ENCODE data around the gene IL1R1.
"Not testable (repeated sequence)": the region's sequence is repeated elsewhere in the genome, so short reads cannot be mapped to it uniquely, and the experiment has no call there.

IL1R1 gene, protein sequence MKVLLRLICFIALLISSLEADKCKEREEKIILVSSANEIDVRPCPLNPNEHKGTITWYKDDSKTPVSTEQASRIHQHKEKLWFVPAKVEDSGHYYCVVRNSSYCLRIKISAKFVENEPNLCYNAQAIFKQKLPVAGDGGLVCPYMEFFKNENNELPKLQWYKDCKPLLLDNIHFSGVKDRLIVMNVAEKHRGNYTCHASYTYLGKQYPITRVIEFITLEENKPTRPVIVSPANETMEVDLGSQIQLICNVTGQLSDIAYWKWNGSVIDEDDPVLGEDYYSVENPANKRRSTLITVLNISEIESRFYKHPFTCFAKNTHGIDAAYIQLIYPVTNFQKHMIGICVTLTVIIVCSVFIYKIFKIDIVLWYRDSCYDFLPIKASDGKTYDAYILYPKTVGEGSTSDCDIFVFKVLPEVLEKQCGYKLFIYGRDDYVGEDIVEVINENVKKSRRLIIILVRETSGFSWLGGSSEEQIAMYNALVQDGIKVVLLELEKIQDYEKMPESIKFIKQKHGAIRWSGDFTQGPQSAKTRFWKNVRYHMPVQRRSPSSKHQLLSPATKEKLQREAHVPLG

DNA sequence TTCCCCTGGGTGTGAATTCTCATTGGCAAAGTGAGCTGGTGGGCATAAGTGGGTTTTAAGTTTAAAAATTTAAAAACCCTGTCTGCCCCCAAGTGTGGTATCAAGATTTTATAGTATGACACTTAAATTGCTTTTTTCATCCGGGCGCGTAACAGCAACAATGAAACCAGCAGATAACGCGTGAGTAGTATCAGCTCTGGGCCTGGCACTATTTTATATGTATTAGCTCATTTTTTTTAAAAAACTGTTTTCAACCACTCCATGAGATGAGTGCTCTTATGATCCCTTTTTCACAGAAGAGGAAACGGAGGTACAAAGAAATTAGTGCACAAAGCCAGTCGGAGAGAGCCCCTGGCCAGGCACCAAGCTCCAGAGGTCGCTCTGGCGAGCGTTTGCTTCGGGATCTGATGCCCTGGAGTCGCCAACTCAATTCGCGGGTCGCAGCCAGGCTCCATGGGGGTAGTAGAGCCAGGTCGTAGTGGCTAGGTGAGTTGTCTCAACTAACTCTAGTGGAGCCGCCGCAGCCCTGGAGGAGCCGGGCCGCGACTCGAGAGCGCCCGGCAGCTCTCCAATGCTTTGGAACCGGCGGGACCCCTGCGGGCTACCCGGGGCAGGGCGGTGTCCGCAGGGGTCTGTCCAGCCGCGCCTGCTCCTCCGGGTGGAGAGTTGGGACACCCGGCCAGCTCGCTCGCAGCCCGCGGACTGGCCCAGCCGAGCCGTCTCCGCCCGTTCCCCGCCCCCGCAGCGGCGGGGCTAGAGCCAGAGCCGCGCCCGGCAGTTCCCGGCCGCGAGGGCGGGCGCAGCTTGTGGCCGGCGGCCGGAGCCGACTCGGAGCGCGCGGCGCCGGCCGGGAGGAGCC, at the start of gene IL1R1:
IL1R1 (plus strand) TSS at position 777 of the 859 bp plus-strand sequence. CDS start 14,979 bp downstream, outside the sequence.
- DNase-seq (ENCODE audit: low read depth in 2 of 2): no peak

DNA sequence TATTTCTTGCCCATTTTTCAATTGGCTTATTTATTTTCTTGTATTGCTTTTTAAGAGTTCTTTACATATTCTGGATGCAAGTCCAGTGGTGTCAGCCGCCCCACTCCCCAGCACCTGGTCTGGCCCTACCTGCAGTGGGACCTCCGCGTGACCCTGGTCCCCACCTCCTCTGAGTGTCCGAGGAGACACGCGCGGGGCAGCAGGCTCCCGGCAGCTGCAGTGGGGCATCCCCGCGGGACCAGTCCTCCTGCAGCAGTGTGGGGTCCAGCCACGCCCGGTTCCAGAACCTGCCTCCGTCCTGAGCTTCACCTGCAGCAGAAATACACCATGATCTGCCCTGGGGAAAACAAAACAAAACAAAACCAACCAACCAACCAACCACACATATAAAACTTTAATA, 48.9 kb upstream of the IL1R1 start:
- no peak for DNase-seq (ENCODE audit: low read depth in 2 of 2)

DNA sequence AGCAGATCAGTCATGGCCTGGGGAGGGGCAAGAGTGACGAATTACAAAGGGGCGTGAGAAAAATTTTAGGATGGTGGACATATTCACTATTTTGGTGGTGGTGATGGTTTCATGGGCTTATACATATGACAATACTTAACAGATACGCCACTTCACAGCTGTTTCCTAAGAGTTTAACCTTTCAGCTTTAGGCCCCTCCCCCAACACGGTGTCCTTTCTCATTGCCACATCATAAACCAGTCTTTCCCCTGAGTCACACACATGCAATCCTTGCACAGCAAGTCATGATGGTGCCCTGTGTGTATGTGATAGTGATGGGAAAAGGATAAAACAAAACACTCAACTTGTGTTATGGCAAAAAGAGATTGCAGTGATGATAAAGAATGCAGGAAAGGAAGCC, 47.6 kb upstream of the IL1R1 start:
- DNase-seq (ENCODE audit: low read depth in 2 of 2): no peak

DNA sequence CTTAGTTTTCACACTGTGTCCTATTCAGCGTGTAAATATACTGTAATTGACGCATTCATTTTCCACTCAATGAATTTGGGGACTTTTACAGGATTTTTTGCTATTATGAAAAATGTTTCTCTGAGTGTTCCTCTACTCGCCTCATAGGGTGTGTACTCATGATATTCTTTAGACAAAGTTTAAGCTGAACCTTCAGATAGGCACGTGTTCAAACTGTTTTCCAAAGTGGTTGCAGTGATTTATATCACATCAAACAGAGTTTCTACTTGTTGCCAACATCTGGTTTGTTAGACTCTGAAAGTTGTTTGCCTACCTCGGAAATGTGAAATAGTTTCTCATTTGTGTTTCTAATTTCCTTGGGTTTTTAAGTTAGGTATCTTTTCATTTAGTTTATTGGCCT, 46.4 kb upstream of the IL1R1 start:
- no peak for DNase-seq (ENCODE audit: low read depth in 2 of 2)

DNA sequence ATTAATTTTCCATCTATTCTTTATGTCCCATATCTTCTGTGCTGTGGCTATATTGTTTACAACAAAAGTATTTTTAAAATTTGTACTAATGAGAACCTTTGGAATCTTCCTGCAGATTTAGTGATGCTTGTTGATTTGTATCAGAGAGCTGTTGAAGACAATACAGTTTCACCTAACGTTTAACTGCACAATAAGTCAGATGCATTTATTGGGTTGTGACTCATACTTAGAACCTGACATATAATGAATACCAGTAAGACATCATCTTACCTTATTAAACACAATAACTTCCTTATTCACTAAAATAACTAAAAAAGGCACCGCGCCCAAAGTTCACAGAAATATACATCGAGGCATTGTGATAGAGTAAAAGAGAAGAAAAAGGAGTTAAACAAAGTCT, 43.8 kb upstream of the IL1R1 start:
- DNase-seq (ENCODE audit: low read depth in 2 of 2): no peak

DNA sequence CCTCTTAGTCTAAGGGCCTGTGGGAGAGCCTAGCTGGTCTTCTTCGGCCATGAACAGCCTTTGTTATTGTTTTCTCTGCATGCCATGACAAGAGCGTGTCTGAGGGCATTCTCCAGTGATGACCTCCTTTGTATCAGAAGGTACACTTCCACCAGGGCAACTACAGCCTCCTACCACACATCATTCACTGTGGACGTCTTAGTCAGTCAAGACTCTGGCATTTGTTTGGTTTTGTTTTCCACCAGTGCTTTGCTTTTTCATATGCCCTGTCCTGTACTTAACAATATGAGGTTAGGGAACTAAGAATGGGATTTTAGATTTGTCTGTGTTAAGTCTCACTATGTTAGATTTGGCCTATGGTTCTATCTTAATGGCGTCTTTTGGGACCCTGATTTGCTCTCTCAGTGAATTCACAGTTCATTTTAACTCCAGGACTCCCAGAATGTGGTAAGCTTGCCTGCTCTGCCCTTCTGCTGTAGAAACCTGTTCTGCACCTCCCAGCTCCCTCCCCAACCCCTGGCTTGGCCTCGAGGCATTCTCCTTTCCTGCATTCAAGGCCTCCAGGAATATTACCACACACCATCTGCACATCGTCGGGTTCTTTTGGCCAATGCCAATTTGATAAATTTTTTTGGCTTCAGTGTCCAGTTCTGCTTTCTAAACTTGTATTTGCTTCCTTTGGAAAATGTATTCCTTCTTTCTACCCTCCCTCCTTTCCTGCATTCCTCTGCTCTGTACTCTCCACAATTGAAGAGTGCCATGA, 42.8 kb upstream of the IL1R1 start:
- no peak for DNase-seq (ENCODE audit: low read depth in 2 of 2)

DNA sequence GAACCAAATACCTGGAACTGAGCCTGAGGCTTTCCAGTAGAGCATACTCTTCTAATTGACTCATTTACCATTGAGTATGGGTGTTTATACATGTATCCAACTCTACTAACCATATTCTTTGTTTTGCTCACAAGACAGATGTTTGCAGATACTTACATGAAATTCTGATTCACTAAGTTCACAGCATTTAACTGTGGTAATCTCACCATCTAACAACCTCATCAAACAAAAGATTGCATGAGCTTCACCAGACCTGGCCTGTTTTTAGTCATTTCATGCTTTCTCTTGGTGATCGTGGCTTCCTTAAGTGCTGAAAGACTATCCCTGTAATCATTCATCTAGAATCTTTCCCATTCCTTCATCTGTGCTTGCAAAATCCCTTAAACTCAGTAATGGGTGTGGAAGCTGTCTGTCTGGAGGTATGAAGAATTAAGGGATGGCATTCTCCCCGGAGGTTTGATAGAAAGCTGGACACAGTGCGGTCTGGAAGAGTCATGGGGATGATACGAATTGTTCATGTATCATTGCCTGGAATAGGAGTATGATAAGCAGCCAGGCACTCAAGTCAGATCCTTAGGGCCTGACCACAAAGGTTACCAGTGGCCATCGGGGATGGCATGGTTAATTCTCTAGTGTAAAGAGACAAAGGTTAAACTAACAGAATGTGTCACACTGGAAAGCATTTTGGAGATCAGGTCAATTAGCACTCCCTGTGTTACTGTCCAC, 42.0 kb upstream of the IL1R1 start:
- no peak for DNase-seq (ENCODE audit: low read depth in 2 of 2)

DNA sequence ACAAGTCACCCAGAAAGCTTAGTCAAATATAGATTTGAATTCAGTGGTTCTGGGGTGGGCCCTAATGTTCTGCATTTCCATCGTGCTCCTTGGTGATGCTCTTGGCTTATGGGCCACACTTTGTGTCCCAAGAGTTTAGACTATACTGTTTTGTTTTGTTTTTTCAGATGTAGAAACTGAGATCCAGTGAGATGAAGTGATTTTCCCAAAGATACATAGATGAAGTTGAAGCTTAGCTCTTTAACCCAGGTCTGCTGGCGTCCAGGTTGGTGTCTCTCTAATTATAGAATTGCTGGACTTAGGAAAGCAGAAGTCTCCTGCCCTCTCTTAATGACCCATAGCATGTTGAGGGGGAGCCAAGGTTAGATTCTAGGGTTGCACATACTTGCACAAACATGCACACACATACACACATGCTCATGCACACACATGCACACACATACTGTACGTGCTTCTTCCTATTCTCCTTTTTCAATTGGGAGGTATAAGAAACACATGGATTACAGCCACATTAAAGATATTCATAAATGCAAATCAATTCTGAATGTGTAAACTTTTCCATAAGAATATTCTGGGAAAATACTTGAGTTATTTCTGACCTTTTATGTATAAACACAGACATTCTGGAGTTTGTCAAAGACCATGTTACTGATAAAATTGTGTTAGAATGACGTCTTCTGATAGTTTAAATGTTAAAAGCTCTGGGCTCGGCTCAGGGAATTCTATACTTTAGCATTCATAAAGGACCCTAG, 41.3 kb upstream of the IL1R1 start:
- no peak for DNase-seq (ENCODE audit: low read depth in 2 of 2)

DNA sequence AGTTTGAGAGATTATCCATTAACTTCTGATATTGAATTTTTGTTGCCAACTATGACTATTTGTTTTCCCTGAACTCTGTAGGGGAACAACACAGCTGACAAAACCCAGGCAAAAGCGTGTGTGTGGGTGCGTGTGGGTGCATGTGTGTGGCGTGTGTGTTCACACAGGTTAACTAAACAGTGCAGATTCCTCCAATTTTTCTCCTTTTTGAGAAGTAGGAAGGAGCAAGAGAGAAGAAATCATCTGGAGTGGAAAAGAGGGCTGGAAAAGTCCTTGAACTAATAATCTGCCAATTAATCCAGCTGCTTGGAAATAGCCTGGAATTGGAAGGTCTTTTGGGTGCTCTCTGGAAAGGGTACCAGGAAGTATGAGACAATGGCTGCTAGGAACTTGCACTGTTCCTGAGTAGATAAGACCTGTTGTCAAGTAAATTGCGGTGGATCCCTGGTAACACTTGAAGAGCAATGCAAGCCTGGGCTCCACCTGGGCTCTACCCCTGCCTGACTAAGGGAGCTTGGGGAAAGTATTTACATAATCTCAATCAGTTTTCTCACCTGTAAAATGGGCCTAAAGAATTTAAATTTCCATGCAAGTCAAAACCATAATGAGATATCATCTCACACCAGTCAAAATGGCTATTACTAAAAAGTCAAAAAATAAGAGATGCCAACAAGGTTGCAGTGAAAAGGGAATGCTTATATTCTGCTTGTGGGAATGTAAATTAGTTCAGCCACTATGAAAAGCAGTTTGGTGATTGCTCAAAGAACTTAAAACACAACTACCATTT, 40.5 kb upstream of the IL1R1 start:
- no peak for DNase-seq (ENCODE audit: low read depth in 2 of 2)

DNA sequence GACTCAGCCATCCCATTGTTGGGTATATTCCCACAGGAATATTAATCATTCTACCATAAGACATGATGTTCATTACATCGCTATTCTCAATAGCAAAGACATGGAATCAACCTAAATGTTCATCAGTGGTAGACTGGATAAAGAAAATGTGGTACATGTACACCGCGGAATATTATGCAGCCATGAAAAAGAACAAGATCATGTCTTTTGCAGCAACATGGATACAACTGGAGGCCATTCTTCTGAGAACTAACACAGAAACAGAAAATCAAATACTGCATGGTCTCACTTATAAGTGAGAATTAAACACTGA, 40.0 kb upstream of the IL1R1 start:
- not testable (repeated sequence) for DNase-seq (ENCODE audit: low read depth in 2 of 2)

DNA sequence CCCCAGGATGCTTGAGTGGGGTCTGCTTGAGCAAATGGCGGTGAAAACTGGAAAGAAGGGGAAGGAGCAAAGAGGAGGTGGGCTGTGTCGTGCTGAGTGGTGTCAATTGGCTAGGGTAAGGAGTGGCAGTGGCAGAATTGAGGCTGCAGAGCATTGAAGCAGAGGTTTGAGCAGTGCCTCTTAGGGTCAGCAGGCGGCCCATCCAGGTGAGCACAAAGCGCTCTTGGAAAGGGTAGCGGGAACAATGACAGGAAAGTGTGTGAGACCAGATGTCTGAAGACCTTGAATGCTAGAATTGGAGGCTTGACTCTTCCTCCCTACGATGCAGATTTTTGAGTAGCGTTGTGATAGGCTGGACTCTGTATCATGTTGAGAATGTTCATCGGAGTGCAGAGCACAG, 39.3 kb upstream of the IL1R1 start:
- DNase-seq (ENCODE audit: low read depth in 2 of 2): no peak

DNA sequence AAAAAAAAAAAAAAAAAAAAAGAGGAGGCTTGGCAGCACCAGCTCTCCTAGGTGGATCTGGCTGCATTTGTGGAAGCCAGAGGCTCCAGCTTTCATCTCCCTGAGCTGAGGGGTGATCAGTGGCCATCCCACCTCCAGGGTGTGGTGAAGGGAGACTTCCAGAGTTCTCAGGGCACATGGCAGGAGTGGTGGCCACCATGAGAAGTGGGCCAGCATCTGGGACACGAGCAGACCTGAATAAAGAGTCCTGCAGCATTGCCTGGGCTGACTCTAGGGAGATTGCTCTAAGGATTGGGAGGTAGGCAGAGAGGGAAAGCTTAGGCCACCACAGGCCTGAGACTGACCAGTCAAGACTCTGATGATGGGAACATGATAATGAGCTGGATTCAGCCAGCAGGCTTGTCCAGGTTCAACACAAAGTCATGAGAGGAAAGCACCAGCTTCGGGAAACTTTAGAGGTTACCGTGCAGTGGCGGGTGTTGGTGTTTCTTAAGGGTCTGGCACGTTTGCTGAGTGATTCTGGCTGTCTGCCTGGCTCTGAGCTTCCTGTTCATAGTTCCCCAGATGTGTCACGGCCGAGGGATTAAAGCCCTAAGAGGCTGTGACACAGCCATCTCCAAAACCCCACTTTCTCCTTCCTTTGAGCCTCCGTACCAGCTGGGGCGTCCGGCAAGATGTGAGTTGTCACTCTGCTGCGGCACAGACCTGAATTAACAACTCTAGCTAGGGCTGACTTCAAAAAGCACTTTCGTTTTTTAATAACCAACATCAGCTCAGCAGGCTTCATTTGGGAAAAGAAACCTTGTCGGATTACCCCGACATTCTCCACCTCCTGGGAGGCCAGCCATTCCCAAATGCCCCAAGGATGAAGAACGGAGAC, 38.3 kb upstream of the IL1R1 start:
- peak; percentile 1 to 5 for DNase-seq (ENCODE audit: low read depth in 2 of 2)

DNA sequence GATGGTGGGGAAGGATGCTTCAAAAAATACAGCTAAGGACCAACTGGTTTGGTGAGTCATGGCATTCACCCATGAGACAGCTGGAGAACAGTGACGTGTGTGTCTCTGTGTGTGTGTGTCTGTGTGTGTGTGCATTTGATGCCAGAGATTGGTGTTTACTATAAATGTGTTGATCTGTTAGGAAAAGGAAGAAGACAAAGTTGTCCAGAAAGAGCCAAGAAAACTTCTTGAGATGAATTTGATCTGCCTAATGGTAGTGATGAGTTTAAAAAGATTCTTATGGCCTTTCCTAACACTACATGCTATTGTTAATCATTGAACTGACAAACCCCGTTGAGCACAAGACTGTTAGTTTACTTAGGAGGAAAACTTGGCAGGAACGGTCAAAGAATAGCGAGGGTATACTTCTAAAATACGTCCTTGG, 36.4 kb upstream of the IL1R1 start:
- DNase-seq (ENCODE audit: low read depth in 2 of 2): no peak

DNA sequence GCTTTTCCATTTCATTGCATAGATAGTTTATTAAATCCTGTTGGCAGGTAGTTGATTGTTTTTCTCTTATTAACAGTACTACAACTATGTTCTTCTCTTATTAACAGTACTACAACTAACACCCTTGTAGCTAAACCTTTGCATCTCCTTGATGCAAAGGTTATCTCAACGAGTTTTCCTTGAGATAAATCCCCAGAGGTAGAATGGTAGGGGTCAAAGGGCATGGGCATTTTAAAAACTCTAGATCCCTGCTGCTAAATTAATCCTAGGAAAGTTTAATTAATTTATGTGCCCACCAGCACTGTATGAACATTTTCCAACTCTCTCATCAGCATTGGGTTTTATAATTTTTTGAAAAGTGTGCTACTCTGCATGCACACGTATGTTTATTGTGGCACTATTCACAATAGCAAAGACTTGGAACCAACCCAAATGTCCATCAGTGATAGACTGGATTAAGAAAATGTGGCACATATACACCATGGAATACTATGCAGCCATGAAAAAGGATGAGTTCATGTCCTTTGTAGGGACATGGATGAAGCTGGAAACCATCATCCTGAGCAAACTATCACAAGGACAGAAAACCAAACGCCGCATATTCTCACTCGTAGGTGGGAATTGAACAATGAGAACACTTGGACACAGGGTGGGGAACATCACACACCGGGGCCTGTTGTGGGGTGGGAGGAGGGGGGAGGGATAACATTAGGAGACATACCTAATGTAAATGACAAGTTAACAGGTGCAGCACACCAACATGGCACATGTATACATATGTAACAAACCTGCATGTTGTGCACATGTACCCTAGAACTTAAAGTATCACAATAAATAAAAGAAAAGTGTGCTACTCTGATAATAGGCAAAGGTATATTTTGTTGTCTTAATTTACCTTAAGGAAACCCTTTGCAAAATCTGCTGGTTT, 35.5 kb upstream of the IL1R1 start:
- not testable (repeated sequence) for DNase-seq (ENCODE audit: low read depth in 2 of 2)

DNA sequence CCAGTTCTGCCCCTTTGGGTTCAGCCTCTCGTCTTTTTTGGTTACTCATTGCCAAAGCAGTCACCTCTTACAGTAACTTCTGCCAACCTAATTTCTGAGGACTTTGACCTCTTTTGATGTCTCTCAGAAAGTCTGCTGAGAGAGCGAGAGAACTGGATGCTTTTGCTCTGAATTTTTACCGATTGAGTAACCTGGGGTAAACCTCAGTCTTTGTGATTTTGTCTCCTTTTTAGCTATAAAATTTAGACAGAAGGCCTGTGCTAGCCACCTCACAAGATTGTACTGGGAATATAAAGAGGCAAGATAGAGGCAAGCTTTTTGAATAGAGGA, 34.8 kb upstream of the IL1R1 start:
- DNase-seq (ENCODE audit: low read depth in 2 of 2): no peak

DNA sequence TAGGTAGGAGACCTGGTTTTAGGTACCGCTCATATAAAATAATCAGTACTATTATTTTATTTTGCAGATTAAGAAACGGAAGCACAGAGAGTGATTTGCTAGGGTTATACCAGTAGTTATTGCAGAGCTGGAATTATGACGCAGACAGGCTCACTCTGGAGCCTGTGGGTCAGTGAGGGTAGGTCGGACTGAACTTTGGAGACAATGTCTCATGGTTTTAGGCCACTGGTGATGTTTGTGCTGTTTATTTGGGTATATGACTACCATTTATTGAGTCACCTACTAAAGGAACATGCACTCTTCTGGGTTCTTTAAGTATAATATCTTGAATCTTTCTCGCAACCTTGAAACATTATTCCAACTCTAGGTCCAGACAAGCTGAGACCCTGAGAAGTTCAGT, 33.5 kb upstream of the IL1R1 start:
- no peak for DNase-seq (ENCODE audit: low read depth in 2 of 2)

DNA sequence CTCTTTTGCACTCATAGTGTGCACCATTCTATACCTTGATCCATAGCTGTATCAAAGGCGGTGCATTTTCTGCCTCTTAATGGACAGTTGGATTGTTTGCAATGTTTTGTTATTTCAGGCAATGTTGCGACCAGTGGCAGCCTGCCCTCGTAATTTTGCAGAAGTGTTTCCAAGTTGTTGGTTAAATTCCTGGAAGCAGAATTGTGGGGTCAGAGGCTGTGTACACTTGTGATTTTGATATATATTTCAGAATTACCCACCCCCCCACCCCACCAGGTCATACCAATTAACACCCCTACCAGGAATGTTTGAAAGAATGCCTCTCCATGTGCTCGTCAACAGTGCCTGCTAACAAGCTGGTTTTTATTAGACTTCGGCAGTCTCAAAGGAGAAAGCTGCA, 32.4 kb upstream of the IL1R1 start:
- no peak for DNase-seq (ENCODE audit: low read depth in 2 of 2)
